ENCODE results near the gene ZNF70. TPM values are rescaled to one million over a fixed set of nuclear protein-coding genes. Genes with fewer than 3 reads are reported as not detected.

ZNF70 gene
- total RNA-seq, 1 experiment from 2014 or later, result 3.2 TPM

- Histone ChIP-seq H3K36me3 (ENCODE audit: control insufficient read depth, insufficient read depth, low read length) (no peaks in the 10 kb centered on the region), H3K4me3 (ENCODE audit: low read depth in 2 of 2, low read length in 2 of 2) (no peak within 1 kb of the TSS), H3K4me1 (ENCODE audit: control insufficient read depth, insufficient read depth, low read length) (no peaks in the 10 kb centered on the region), H3K9me3 (ENCODE audit: control insufficient read depth, insufficient read depth, low read depth, low read length) (no peaks in the 10 kb centered on the region), H3K27me3 (ENCODE audit: control insufficient read depth, insufficient read depth, low read length) (no peaks in the 10 kb centered on the region), H3K27ac (ENCODE audit: low read length) (no peak within 1 kb of the TSS)
- TF ChIP-seq REST (IDR thresholded peaks at IDR 0.05; ENCODE audit: insufficient read depth in 1 of 2, low read depth in 2 of 2, low read length in 1 of 2) (no peak), TCF7L2 (IDR thresholded peaks at IDR 0.05; ENCODE audit: low read depth, low read length) (no peak), POLR2AphosphoS5 (IDR thresholded peaks at IDR 0.05; ENCODE audit: low read depth, low read length) (no peak), CTCF (IDR thresholded peaks at IDR 0.05) (no peak), SIN3A (IDR thresholded peaks at IDR 0.05; ENCODE audit: borderline replicate concordance, insufficient read depth, low read depth, low read length) (no peak)
- ChIA-PET POLR2A (no interaction called here), CTCF (no interaction called here)
- in situ Hi-C loops (cut with HindIII; ENCODE audit: low pct_unique_long_range_greater_than_20kb, low sequenced_read_pairs) (no loop called here), intact Hi-C loops (cut with micrococcal nuclease; ENCODE audit: unreplicated experiment) (no loop called here)
- ATAC-seq (no peak), DNase-seq (ENCODE audit: low read depth, low spot score) (no peak)
- BruUV-seq (replicated peaks), result TSS peak; percentile 58
These were observed 60.2 kb downstream of the ZNF70 start, which contains the start of gene RGL4 for GRCh38 chr22:23690713-23691112. RGL4 (plus strand) TSS chr22:23691013; CDS start chr22:23692031, 1,018 bp downstream.

DNA sequence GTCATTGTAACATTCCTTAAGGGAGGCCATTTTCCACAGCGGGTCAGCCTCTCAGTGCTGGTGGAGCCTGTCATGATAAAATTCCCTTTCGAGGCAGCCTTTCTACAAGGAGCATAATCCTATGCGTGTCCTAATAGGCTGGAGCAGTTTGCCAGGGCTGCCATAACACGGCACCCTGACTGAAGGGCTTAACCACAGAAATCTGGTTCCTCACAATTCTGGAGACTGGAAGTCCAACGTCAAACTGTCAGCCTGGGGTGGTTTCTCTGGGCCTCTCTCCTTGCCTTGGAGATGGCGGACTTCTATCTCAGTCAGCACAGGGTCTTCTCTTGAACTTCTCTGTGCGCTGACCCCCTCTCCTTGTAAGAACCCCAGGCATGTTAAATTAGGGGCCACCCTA is 61.5 kb downstream of the ZNF70 start:
- Histone ChIP-seq H3K4me1 (ENCODE audit: control insufficient read depth, insufficient read depth, low read length) (no peaks in the 10 kb centered on the region), H3K9me3 (ENCODE audit: control insufficient read depth, insufficient read depth, low read depth, low read length) (no peaks in the 10 kb centered on the region), H3K4me3 (ENCODE audit: low read depth in 2 of 2, low read length in 2 of 2) (no peak overlapping the region), H3K36me3 (ENCODE audit: control insufficient read depth, insufficient read depth, low read length) (no peaks in the 10 kb centered on the region), H3K27ac (ENCODE audit: low read length) (no peak overlapping the region), H3K27me3 (ENCODE audit: control insufficient read depth, insufficient read depth, low read length) (no peaks in the 10 kb centered on the region)
- TF ChIP-seq CTCF (IDR thresholded peaks at IDR 0.05), result no peak
- TF ChIP-seq SIN3A (IDR thresholded peaks at IDR 0.05; ENCODE audit: borderline replicate concordance, insufficient read depth, low read depth, low read length), result no peak
- TF ChIP-seq REST (IDR thresholded peaks at IDR 0.05; ENCODE audit: insufficient read depth in 1 of 2, low read depth in 2 of 2, low read length in 1 of 2), result no peak
- TF ChIP-seq TCF7L2 (IDR thresholded peaks at IDR 0.05; ENCODE audit: low read depth, low read length), result no peak
- no peak for TF ChIP-seq POLR2AphosphoS5 (IDR thresholded peaks at IDR 0.05; ENCODE audit: low read depth, low read length)
- BruUV-seq (replicated peaks), result no TSS peak
- no peak for ATAC-seq
- CTCF ChIA-PET, result no interaction called here
- in situ Hi-C loops (cut with HindIII; ENCODE audit: low pct_unique_long_range_greater_than_20kb, low sequenced_read_pairs) (no loop called here), intact Hi-C loops (cut with micrococcal nuclease; ENCODE audit: unreplicated experiment) (no loop called here)
- POLR2A ChIA-PET, result no interaction called here
- no peak for DNase-seq (ENCODE audit: low read depth, low spot score)

Other genes starting within 250 kb of the ZNF70 start
- gene IGLL1, start 170.8 kb downstream of the ZNF70 start, total RNA-seq (2021; ENCODE audit: unreplicated experiment), result not detected
- not detected for gene DRICH1, start 118.8 kb downstream of the ZNF70 start, total RNA-seq (2021; ENCODE audit: unreplicated experiment)
- not detected for gene RGL4, start 60.1 kb downstream of the ZNF70 start, total RNA-seq (2021; ENCODE audit: unreplicated experiment)
- gene VPREB3, start 3.3 kb upstream of the ZNF70 start, total RNA-seq (2021; ENCODE audit: unreplicated experiment), result not detected
- not detected for gene C22orf15, start 11.9 kb upstream of the ZNF70 start, total RNA-seq (2021; ENCODE audit: unreplicated experiment)
- 84.4 TPM for gene CHCHD10, start 16.9 kb upstream of the ZNF70 start, total RNA-seq (2021; ENCODE audit: unreplicated experiment)
- 3.0 TPM for gene MMP11, start 21.7 kb upstream of the ZNF70 start, total RNA-seq (2021; ENCODE audit: unreplicated experiment)
- 70.2 TPM for gene SMARCB1, start 35.9 kb upstream of the ZNF70 start, total RNA-seq (2021; ENCODE audit: unreplicated experiment)
- gene DERL3, start 87.9 kb upstream of the ZNF70 start, total RNA-seq (2021; ENCODE audit: unreplicated experiment), result 1.0 TPM
- 33.8 TPM for gene SLC2A11, start 106.8 kb upstream of the ZNF70 start, total RNA-seq (2021; ENCODE audit: unreplicated experiment)
- 936 TPM for gene MIF, start 143.3 kb upstream of the ZNF70 start, total RNA-seq (2021; ENCODE audit: unreplicated experiment)
- gene GSTT2B, start 210.1 kb upstream of the ZNF70 start, total RNA-seq (2021; ENCODE audit: unreplicated experiment), result 6.5 TPM
- gene DDTL, start 215.8 kb upstream of the ZNF70 start, total RNA-seq (2021; ENCODE audit: unreplicated experiment), result not detected
- gene DDT, start 223.3 kb upstream of the ZNF70 start, total RNA-seq (2021; ENCODE audit: unreplicated experiment), result 137 TPM
- gene GSTT2, start 229.0 kb upstream of the ZNF70 start, total RNA-seq (2021; ENCODE audit: unreplicated experiment), result 0.26 TPM